WERI-Rb-1 (cell line): Measurements from ENCODE around the gene CDK16.

Experiments used
- DNase-seq: peaks from one replicate; pipeline ENCODE4 v3.0.0-alpha.2; 2020
- H3K27ac ChIP-seq: fragments of 250-450 bp; sonication (Bioruptor Pico); 2 replicates; pipeline ENCODE4 v1.5.1; 2020; ENCODE audit warnings: mild to moderate bottlenecking, moderate library complexity
- H3K27me3 ChIP-seq: fragments of 250-450 bp; sonication (Bioruptor Pico); 2 replicates; pipeline ENCODE4 v1.5.1; 2021; ENCODE audit warnings: mild to moderate bottlenecking, low read depth, moderate library complexity; ENCODE audit not compliant: insufficient read depth, severe bottlenecking
- H3K36me3 ChIP-seq: fragments of 250-450 bp; sonication (Bioruptor Pico); 2 replicates; pipeline ENCODE4 v1.5.1; 2020; ENCODE audit warnings: mild to moderate bottlenecking, moderate library complexity
- H3K4me3 ChIP-seq: 2 replicates; pipeline ENCODE4 v1.5.1; 2011; ENCODE audit warnings: low read depth, mild to moderate bottlenecking, control low read depth, low read length
- H3K9me3 ChIP-seq: fragments of 250-450 bp; sonication (Bioruptor Pico); 2 replicates; pipeline ENCODE4 v1.5.1; 2021; ENCODE audit warnings: mild to moderate bottlenecking, moderate library complexity; ENCODE audit not compliant: severe bottlenecking
- TF ChIP-seq, protein P1 (sequence below): IDR thresholded peaks from 2 replicates; pipeline ENCODE4 v1.5.1; 2011; ENCODE audit warnings: low read depth, mild to moderate bottlenecking, control low read depth, inconsistent platforms, low read length

CDK16 gene

DNA sequence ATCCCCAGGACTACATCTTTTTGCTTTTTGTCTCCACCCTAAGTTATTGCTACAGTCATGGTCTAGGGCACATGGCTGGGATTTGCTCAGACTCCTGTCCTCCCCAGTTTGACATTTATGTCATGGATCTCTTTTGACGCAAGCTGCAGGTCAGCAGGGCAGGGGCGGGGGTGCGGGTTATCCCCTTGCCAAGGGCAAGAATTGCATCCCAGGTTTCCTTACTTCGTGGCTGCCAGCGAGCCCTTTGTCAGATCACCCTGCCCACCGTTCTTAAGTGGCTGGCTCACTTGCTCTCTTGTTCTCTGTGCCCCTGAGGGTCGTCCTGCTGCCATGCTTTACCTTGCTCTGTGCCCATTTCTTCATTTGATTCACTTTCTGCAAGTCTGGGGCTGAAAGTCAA is 45.9 kb upstream of the CDK16 start:
- H3K27me3 ChIP-seq, result peaks cover 21% of the 10 kb centered on the region

DNA sequence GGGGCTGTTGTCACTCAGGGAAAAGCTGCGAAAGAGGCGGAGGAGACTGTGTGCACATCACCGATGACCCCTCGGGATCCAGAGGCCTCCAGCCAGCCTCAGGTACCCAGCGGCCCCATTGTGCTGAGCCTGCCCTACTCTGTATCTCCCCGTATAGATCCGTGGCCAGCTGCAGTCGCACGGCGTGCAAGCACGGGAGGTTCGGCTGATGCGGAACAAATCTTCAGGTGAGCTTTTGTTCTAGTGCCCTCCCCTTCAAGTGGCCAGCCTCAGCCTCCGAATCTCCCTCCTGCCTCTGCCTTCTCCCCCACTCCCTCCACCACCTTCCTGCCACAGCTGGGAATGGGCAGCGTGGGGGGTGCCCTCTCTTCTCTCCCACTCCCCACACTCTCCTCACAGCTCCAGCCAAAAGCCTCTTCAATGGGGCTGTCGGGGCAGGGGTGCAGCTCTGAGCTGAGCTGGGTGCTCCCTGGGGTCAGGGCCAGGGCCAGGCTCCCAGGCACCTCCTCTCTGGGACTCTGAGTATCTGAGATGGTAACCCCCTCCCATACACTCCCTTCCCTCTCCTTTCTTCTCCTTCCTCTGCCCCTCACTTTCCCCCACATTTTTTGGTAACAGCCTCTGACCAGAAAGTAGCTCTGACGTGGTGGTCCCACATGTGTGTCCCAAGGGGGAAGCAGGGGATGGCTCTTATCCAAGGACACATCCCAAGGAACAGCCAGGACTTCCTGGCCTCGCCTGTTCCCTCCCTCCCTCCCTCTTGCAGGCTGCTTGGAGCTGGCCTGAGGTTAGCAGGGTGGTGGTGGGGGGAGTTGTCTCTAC is 45.3 kb upstream of the CDK16 start:
- Histone ChIP-seq H3K4me3 (no peak overlapping the region), H3K9me3 (no peaks in the 10 kb centered on the region), H3K27ac (no peak overlapping the region), H3K36me3 (peaks cover 34% of the 10 kb centered on the region), H3K27me3 (peaks cover 21% of the 10 kb centered on the region)
- TF ChIP-seq, protein P1, sequence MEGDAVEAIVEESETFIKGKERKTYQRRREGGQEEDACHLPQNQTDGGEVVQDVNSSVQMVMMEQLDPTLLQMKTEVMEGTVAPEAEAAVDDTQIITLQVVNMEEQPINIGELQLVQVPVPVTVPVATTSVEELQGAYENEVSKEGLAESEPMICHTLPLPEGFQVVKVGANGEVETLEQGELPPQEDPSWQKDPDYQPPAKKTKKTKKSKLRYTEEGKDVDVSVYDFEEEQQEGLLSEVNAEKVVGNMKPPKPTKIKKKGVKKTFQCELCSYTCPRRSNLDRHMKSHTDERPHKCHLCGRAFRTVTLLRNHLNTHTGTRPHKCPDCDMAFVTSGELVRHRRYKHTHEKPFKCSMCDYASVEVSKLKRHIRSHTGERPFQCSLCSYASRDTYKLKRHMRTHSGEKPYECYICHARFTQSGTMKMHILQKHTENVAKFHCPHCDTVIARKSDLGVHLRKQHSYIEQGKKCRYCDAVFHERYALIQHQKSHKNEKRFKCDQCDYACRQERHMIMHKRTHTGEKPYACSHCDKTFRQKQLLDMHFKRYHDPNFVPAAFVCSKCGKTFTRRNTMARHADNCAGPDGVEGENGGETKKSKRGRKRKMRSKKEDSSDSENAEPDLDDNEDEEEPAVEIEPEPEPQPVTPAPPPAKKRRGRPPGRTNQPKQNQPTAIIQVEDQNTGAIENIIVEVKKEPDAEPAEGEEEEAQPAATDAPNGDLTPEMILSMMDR, result no peak
- no peak for DNase-seq

More for the DNA sequence above, 45.9 kb upstream of the CDK16 start:
- Histone ChIP-seq H3K9me3 (no peaks in the 10 kb centered on the region), H3K27ac (no peak overlapping the region), H3K36me3 (peaks cover 34% of the 10 kb centered on the region), H3K4me3 (no peak overlapping the region)
- TF ChIP-seq, protein P1, result no peak
- DNase-seq, result no peak

- no peak overlapping the region for H3K4me3 ChIP-seq
- TF ChIP-seq, protein P1, result no peak
- DNase-seq, result no peak
- H3K9me3 ChIP-seq, result no peaks in the 10 kb centered on the region
- H3K27ac ChIP-seq, result no peak overlapping the region
- H3K27me3 ChIP-seq, result peaks cover 16% of the 10 kb centered on the region
- H3K36me3 ChIP-seq, result peaks cover 33% of the 10 kb centered on the region
These were observed 44.1 kb upstream of the CDK16 start for GRCh38 chrX:47174376-47174775.

- Histone ChIP-seq H3K27me3 (peaks cover 15% of the 10 kb centered on the region), H3K27ac (no peak overlapping the region), H3K4me3 (no peak overlapping the region), H3K36me3 (peaks cover 30% of the 10 kb centered on the region), H3K9me3 (no peaks in the 10 kb centered on the region)
- DNase-seq, result no peak
- TF ChIP-seq, protein P1, result no peak
These were observed 43.5 kb upstream of the CDK16 start for GRCh38 chrX:47174846-47175587.

GRCh38 chrX:47175588-47175980 is 42.9 kb upstream of the CDK16 start:
- no peak for DNase-seq
- no peak overlapping the region for H3K4me3 ChIP-seq
- H3K27ac ChIP-seq, result no peak overlapping the region
- TF ChIP-seq, protein P1, result no peak
- peaks cover 13% of the 10 kb centered on the region for H3K27me3 ChIP-seq
- H3K9me3 ChIP-seq, result no peaks in the 10 kb centered on the region
- peaks cover 28% of the 10 kb centered on the region for H3K36me3 ChIP-seq
